ENCODE data around the gene PITX1.

DNA sequence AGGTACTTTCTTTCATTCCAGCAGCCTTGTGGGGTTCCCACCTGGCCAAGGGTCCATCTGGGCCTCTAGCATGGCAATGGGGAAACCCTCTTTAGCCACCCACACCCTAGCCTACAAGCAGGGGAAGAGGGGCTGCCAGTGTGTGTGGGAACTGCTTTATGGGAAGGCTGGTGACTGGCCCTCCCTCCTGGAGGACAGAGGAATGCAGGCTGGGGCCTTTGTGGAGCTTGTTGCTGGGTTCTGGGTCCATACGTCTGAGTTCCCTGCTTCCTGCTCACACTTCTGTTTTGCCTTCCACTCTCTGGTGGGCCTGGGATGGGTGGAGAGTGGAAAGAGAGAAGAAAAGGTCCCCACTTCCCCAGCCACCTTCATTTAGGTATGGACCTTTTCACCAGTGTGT lies 14.9 kb upstream of the PITX1 start:
- TF ChIP-seq, protein P1, sequence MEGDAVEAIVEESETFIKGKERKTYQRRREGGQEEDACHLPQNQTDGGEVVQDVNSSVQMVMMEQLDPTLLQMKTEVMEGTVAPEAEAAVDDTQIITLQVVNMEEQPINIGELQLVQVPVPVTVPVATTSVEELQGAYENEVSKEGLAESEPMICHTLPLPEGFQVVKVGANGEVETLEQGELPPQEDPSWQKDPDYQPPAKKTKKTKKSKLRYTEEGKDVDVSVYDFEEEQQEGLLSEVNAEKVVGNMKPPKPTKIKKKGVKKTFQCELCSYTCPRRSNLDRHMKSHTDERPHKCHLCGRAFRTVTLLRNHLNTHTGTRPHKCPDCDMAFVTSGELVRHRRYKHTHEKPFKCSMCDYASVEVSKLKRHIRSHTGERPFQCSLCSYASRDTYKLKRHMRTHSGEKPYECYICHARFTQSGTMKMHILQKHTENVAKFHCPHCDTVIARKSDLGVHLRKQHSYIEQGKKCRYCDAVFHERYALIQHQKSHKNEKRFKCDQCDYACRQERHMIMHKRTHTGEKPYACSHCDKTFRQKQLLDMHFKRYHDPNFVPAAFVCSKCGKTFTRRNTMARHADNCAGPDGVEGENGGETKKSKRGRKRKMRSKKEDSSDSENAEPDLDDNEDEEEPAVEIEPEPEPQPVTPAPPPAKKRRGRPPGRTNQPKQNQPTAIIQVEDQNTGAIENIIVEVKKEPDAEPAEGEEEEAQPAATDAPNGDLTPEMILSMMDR (conservative IDR thresholded peaks at IDR 0.05 in 1 of 2, IDR thresholded peaks at IDR 0.05 in 1 of 2; ENCODE audit: low read depth in 1 of 2, low read length in 2 of 2): no peak
- no peak for TF ChIP-seq EZH2 (IDR thresholded peaks at IDR 0.05; ENCODE audit: low read length, missing control alignments)

Measured in fibroblast of lung (primary cell).